ENCODE data around the gene NIPAL3.

NIPAL3 gene

DNA sequence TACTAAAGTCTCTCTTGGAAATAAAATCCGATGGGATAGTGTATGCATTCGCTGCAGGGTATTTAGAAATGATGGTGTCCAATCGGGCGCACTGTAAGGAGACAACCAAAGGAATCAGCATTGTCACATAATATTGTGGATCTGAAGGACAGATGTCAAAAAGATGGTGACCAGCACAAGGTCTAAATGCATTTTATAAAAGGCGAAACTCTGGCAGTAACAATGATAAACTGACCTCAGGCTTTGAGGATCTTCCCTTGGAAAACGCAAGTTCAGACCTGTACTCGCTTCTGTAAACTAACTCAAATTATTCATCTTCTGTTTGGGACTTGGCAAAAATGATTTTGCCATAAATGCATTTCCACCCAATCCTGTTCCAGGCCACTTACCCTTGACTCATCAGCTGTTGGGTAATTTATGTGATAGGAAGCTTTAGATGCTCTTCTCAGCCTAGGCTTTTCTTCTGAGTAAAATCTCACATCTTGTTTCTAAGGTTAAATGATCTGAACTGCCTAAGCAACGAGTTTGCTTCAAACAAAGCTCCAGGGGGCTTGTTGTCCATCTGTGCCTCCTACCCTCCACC is 35.8 kb upstream of the NIPAL3 start:
- TF ChIP-seq, protein P1, sequence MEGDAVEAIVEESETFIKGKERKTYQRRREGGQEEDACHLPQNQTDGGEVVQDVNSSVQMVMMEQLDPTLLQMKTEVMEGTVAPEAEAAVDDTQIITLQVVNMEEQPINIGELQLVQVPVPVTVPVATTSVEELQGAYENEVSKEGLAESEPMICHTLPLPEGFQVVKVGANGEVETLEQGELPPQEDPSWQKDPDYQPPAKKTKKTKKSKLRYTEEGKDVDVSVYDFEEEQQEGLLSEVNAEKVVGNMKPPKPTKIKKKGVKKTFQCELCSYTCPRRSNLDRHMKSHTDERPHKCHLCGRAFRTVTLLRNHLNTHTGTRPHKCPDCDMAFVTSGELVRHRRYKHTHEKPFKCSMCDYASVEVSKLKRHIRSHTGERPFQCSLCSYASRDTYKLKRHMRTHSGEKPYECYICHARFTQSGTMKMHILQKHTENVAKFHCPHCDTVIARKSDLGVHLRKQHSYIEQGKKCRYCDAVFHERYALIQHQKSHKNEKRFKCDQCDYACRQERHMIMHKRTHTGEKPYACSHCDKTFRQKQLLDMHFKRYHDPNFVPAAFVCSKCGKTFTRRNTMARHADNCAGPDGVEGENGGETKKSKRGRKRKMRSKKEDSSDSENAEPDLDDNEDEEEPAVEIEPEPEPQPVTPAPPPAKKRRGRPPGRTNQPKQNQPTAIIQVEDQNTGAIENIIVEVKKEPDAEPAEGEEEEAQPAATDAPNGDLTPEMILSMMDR (IDR thresholded peaks at IDR 0.05; ENCODE audit: low read depth, low read length): no peak
- H3K4me3 ChIP-seq (ENCODE audit: low read depth, low read length): no peak overlapping the region

DNA sequence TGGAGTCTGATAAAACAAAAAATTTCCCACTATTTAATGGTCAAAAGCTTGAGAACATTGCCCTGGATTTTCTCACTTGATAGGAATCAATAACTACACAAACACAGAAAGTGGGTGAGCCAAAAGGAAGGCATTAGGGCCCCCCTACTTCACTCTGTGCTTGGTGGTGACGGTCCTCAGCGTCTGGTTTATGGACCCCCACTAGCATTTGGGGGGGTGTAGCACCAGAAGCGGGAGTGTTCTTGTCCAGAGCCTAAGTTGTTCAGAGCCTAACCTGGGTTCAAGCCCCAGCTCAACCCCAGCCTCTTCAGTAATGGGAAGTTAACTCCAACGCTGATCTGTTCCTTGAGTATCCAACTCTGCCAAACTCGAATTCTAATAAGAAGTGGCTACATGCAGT is 35.1 kb upstream of the NIPAL3 start:
- no peak overlapping the region for H3K4me3 ChIP-seq (ENCODE audit: low read depth, low read length)
- TF ChIP-seq, protein P1 (IDR thresholded peaks at IDR 0.05; ENCODE audit: low read depth, low read length): no peak

DNA sequence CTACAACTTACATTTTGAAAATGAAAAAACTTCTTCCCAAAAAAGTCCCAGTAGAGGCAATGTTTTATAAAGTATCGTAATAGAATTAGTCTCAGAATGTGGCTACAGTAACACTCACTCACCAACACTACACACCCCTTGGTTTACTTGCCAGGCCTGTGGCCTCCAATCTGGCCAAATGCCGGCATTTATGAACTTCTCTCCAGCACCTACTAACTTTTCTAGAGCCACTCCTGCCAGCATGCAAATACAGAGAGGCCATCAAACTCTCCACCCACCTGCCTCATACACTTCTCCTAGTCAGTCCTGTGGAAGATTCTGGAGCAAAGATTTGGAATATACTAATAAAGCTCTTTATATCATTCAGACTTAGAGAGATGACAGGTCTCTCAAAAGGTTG is 34.3 kb upstream of the NIPAL3 start:
- TF ChIP-seq, protein P1 (IDR thresholded peaks at IDR 0.05; ENCODE audit: low read depth, low read length): no peak
- H3K4me3 ChIP-seq (ENCODE audit: low read depth, low read length): no peak overlapping the region

DNA sequence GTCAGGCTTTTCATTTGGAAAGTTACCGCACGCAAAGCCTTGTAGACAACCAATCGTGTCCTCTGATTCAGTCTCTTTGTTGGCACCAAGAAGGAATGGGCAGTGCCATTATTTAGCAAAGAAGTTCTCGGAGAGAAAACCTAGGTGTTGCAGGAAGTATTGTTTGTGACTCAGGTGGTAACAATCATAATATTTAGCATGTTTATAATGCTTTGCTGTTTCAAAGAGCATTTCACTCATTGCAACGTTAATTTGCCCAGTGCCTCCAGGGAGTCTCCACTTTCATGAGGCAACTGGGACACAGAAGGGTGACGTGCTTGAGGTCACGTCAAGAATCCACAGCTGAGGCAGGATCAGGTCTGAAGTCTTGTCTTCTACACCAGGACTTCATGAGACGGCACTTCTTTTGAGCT is 33.4 kb upstream of the NIPAL3 start:
- no peak overlapping the region for H3K4me3 ChIP-seq (ENCODE audit: low read depth, low read length)
- TF ChIP-seq, protein P1 (IDR thresholded peaks at IDR 0.05; ENCODE audit: low read depth, low read length): no peak

DNA sequence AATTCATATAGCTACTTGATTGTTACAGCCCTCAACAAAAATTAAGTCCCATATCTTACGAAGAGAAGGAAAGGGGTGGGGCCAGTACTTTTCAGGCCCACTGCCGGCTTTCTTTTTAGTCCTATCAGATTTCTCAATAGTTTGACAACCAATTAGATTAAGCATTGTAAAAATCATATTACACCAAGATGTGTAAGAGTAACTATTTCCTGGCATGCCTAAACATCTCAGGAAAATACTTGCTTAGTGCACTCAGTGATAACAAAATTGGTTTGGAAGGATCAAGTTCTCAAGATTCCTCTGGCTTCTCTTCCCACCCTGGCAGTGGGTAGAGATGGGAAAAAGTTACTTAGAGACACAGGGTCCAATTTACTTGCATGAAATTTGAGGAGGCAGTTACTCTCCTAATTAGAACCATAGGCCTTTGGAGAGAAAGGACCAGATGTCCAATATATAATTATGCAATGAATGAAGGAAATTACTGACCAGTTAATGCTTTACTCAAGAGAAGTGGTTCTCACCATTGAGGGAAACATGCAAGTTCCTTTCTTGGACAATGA is 32.1 kb upstream of the NIPAL3 start:
- no peak overlapping the region for H3K4me3 ChIP-seq (ENCODE audit: low read depth, low read length)
- TF ChIP-seq, protein P1 (IDR thresholded peaks at IDR 0.05; ENCODE audit: low read depth, low read length): no peak

DNA sequence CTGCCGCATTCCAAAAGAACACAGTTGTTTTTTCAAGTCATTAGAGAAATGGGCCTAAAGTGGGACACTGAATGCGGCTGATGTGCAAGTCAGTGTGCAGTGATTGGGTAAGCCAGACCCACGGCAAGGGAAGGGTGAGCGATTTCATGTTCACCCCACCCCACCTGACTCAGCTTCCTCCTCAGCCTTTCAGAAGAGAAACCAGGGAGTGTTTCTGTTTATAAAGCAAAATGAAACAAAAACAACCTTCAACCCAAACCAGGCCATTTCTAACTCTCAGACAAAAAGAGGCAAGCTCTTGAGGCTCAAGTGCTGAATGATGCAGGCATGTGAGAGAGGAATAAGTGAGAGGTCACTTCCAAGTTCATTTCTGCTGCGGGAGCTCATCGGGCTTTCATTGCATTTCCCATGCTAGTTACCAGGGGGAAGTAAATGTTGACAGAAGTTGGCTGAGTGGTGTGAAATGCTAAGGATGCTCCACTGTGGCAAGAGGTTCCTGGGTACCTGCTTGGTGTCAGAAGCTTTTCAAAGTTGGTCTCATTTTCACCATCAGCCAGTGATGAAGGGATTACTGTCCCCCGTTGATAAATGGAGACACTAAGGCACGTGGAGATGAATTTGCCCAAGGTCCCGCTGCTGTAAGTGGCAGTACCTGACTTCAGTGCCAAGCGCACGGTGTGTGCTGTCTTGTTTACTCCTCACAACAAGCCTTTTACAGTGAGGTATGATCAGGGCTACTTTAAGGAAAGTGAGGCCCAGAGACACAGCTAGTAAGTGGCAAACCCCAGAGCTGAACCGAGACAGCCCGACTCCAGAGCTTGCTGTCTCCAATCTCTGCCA is 31.1 kb upstream of the NIPAL3 start:
- no peak overlapping the region for H3K4me3 ChIP-seq (ENCODE audit: low read depth, low read length)
- TF ChIP-seq, protein P1 (IDR thresholded peaks at IDR 0.05; ENCODE audit: low read depth, low read length): no peak
